Thoracic aorta (tissue), 2 donors: ENCODE measurements around the gene GPHN. TPM values are rescaled to one million over a fixed set of nuclear protein-coding genes. Genes with fewer than 3 reads are reported as not detected.

Source experiments
- ATAC-seq: fragments of 150-250 bp; one replicate; pipeline ENCODE4 v1.8.0; 2017; ENCODE audit warnings: low read depth; ENCODE audit not compliant: insufficient number of reproducible peaks, low FRiP score
- DNase-seq: peaks from one replicate; pipeline ENCODE4 v3.0.0-alpha.2; 2020; ENCODE audit warnings: low spot score
- H3K27ac ChIP-seq, 2 donors: fragments of 200-600 bp; sonication (generic); 1 replicate in 1 of 2; 2 replicates in 1 of 2; pipeline ENCODE4 v1.5.1; 2016; ENCODE audit warnings: mild to moderate bottlenecking in 2 of 2, moderate library complexity in 2 of 2
- H3K27me3 ChIP-seq: fragments of 200-600 bp; sonication (generic); replicated peaks from 2 replicates; pipeline ENCODE4 v1.6.0; 2016; ENCODE audit warnings: mild to moderate bottlenecking; ENCODE audit not compliant: insufficient read depth
- H3K36me3 ChIP-seq: fragments of 200-600 bp; sonication (generic); one replicate; pipeline ENCODE4 v1.5.1; 2016
- H3K4me1 ChIP-seq, 2 donors: fragments of 200-600 bp; sonication (generic); 1 replicate in 1 of 2; 2 replicates in 1 of 2; pipeline versions ENCODE4 v1.5.1 to v1.6.0; 2016; ENCODE audit warnings: low read depth in 2 of 2, mild to moderate bottlenecking in 1 of 2; ENCODE audit not compliant: control insufficient read depth in 1 of 2
- H3K4me3 ChIP-seq: fragments of 200-600 bp; sonication (generic); 2 replicates; pipeline ENCODE4 v1.5.1; 2016; ENCODE audit warnings: mild to moderate bottlenecking
- H3K9me3 ChIP-seq: fragments of 200-600 bp; sonication (generic); 2 replicates; pipeline ENCODE4 v1.5.1; 2016
- total RNA-seq, 2 donors: library from RNA; depleted of rRNA; stranded (reverse); fragments of >200 nt; gene quantifications; one replicate each; pipeline versions ENCODE4 v1.1.0 to v1.2.3, GENCODE V29; 2016
- TF ChIP-seq, protein P1 (sequence below): fragments of 200-600 bp; sonication (generic); IDR thresholded peaks from one replicate; pipeline ENCODE4 v1.5.1; 2019; ENCODE audit warnings: antibody characterized with exemption

GPHN gene
- total RNA-seq, 2 donors from 2014 or later, result 14.0 to 14.2 TPM

DNA sequence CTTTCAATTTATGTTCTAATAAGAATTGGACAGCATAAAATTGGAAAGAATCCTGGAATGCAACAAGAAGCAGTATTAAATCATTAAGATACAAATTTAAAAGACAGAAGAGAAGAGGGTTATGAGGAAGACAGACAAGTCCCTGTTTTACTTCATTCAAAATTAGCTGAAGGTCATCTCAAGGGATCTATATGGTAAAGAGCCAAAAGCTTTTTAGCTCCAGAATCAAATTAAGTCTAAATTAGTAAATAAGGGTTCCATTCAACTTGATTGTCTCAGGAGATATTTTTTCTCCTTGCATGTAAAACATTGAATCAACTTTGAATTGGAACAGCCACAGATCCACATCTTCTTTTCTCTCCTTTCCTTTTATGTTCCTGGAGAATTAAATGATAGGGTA is 14.2 kb upstream of the GPHN start:
- Histone ChIP-seq H3K4me1 (no peaks in the 10 kb centered on the region), H3K4me3 (no peak overlapping the region), H3K36me3 (no peaks in the 10 kb centered on the region), H3K27ac (no peak overlapping the region), H3K9me3 (no peaks in the 10 kb centered on the region), H3K27me3 (no peaks in the 10 kb centered on the region)
- TF ChIP-seq, protein P1, sequence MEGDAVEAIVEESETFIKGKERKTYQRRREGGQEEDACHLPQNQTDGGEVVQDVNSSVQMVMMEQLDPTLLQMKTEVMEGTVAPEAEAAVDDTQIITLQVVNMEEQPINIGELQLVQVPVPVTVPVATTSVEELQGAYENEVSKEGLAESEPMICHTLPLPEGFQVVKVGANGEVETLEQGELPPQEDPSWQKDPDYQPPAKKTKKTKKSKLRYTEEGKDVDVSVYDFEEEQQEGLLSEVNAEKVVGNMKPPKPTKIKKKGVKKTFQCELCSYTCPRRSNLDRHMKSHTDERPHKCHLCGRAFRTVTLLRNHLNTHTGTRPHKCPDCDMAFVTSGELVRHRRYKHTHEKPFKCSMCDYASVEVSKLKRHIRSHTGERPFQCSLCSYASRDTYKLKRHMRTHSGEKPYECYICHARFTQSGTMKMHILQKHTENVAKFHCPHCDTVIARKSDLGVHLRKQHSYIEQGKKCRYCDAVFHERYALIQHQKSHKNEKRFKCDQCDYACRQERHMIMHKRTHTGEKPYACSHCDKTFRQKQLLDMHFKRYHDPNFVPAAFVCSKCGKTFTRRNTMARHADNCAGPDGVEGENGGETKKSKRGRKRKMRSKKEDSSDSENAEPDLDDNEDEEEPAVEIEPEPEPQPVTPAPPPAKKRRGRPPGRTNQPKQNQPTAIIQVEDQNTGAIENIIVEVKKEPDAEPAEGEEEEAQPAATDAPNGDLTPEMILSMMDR, result no peak
- no peak for ATAC-seq
- DNase-seq, result no peak

DNA sequence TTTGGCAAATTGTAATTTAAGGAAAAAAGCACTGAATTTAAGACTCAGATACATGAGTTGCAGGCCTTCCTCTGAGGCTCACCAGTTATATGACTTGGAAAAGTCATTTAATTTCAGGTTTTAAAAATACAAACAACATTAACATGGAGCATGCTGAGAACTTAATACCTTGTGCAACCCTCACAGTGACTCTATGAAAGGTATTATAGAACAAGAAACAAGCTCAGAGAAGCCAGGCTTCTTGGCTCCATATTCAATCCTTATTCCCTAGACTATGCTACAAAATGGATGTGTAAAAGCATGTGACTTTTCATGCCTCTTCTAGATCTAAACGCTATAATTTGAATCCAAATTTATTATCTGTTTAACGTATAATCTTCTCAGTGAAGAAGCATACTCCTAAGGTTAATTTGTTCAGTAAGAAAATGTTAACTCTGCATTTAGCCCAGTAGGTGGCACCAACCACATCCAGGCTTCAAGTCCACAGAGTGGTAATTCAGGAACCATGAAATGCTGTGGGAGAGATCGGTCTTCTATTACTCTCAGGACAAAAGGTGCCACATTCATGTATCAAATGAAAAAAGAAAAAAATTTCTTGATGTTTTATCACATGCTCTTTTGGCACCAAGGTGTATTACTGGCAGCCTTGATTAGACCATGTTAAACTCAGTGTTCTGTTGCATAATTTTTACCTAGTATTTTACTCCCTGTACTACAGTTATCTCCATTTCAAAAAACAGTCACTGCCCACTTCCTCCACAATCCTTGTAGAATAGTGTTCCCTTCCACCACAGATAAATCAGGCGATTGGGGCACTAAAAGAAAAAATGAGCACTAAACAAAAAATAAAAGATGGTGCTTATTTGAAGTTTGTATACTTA is 12.5 kb upstream of the GPHN start:
- H3K4me3 ChIP-seq, result no peak overlapping the region
- no peak for DNase-seq

DNA sequence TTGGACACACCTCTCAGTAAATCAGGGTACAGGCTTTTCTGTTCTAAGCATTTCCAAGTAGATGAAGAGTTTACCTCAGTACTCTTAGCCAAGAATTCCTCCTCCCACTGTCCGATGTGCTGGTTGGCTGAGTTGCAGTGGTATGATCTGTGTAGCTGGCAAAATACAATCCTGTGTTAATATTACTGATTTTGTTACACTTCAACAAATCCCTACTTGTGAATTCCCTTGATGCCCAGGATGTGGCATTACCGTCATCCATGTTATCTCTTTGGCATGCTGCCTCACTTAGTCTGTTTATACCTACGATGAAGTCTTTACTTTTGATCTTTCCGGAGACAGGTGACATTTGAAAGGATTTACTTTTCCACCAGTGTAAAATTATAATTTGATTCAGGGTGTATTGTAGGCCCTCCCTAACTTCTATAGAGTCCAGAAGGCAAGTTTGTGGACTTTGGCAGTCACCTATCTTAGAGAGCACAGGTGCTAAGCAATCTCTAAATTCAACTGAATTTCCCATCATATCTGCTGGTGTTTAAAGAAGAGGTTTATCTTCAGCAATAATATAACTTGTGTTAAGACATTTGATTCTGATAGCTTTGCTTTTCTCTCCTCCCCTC is 11.6 kb upstream of the GPHN start:
- DNase-seq (no peak), ATAC-seq (no peak)
- TF ChIP-seq, protein P1, result no peak
- no peak overlapping the region for H3K27ac ChIP-seq
- H3K4me1 ChIP-seq, result no peaks in the 10 kb centered on the region
- H3K27me3 ChIP-seq, result no peaks in the 10 kb centered on the region
- no peaks in the 10 kb centered on the region for H3K36me3 ChIP-seq
- no peaks in the 10 kb centered on the region for H3K9me3 ChIP-seq
- no peak overlapping the region for H3K4me3 ChIP-seq

More for the DNA sequence above, 12.5 kb upstream of the GPHN start:
- H3K4me1 ChIP-seq, result no peaks in the 10 kb centered on the region
- no peaks in the 10 kb centered on the region for H3K9me3 ChIP-seq
- TF ChIP-seq, protein P1, result peak; percentile 70
- no peak for ATAC-seq
- H3K36me3 ChIP-seq, result no peaks in the 10 kb centered on the region
- no peaks in the 10 kb centered on the region for H3K27me3 ChIP-seq
- H3K27ac ChIP-seq, result no peak overlapping the region

DNA sequence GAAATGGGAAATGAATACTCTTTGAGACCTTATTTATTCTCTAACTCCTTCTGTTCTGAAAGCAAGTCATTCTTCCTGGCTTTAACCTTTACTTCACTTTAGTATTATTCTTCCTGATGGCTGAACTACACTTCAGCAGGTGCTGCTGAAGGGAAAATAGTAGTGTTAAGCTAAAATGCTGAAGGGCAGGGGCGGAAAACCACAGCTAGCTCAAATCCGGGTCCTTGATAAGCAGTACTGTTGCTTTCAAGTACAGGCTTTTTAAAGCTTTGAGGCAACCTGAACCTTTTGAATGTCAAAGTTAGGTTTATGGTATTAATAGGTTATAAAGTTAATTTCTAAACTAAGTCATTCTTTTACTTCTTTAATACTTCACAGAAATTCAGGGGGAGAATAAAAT is 11.0 kb upstream of the GPHN start:
- H3K9me3 ChIP-seq, result no peaks in the 10 kb centered on the region
- no peak for DNase-seq
- H3K27me3 ChIP-seq, result no peaks in the 10 kb centered on the region
- ATAC-seq, result no peak
- TF ChIP-seq, protein P1, result no peak
- no peaks in the 10 kb centered on the region for H3K4me1 ChIP-seq
- no peak overlapping the region for H3K4me3 ChIP-seq
- H3K36me3 ChIP-seq, result no peaks in the 10 kb centered on the region
- no peak overlapping the region for H3K27ac ChIP-seq

DNA sequence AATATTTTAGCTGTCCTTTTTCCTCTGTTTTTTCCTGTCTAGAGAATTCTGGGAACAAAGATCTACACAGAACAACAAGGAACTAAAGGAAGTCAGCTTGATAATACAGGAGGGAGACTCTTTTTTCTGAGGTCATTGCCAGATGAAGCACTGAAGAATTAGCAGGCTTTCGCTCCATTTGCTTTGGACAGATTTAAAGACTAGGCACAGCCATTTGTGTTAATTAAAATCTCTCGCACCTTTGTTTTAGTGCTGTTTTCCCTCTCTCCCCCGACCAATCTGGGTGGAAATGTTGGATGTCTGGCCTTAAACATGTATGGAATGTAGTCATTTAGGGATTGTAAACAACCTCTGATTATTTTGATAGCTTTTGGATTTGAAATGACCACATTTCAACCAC is 9.6 kb upstream of the GPHN start:
- DNase-seq, result no peak
- H3K27ac ChIP-seq, result no peak overlapping the region
- no peak overlapping the region for H3K4me3 ChIP-seq
- TF ChIP-seq, protein P1, result no peak
- ATAC-seq, result no peak
- no peaks in the 10 kb centered on the region for H3K4me1 ChIP-seq
- no peaks in the 10 kb centered on the region for H3K36me3 ChIP-seq
- H3K27me3 ChIP-seq, result no peaks in the 10 kb centered on the region
- no peaks in the 10 kb centered on the region for H3K9me3 ChIP-seq
